Neural cell (in vitro differentiated cells): ENCODE data around the gene TLL2. TPM values are rescaled to one million over a fixed set of nuclear protein-coding genes. Genes with fewer than 3 reads are reported as not detected.

ENCODE experiments used
- H2AFZ ChIP-seq: fragments of 200-600, 300-800 bp; sonication (generic), shearing (Covaris generic); 2 replicates; pipeline ENCODE4 v1.6.0; 2014; ENCODE audit warnings: low read depth, mild to moderate bottlenecking, antibody characterized with exemption, low read length, moderate library complexity
- H3F3A ChIP-seq: fragments of 200-600 bp; shearing (Covaris generic); 2 replicates; pipeline ENCODE4 v1.6.1; 2016; ENCODE audit warnings: mild to moderate bottlenecking, moderate library complexity, mixed read lengths, antibody characterized with exemption, low read length; ENCODE audit not compliant: insufficient read depth, poor library complexity, severe bottlenecking
- H3K27ac ChIP-seq: fragments of 200-600, 300-800 bp; sonication (generic), shearing (Covaris generic); 2 replicates; pipeline ENCODE4 v1.5.1; 2014; ENCODE audit warnings: mild to moderate bottlenecking, low read length, moderate library complexity
- H3K27me3 ChIP-seq: fragments of 300-800, 200-600 bp; sonication (generic), shearing (Covaris generic); 2 replicates; pipeline ENCODE4 v1.6.0; 2014; ENCODE audit warnings: mild to moderate bottlenecking, low read depth, low read length, moderate library complexity; ENCODE audit not compliant: insufficient read depth
- H3K36me3 ChIP-seq: fragments of 300-800, 200-600 bp; sonication (generic), shearing (Covaris generic); 2 replicates; pipeline ENCODE4 v1.5.1; 2014; ENCODE audit warnings: mild to moderate bottlenecking, antibody characterized with exemption, low read length, moderate library complexity; ENCODE audit not compliant: insufficient read depth
- H3K4me2 ChIP-seq: fragments of 300-800, 200-600 bp; sonication (generic), shearing (Covaris generic); 2 replicates; pipeline ENCODE4 v1.6.0; 2014; ENCODE audit warnings: mild to moderate bottlenecking, low read length
- H3K4me3 ChIP-seq: fragments of 300-800, 200-600 bp; sonication (generic), shearing (Covaris generic); 2 replicates; pipeline ENCODE4 v1.5.1; 2014; ENCODE audit warnings: mild to moderate bottlenecking, low read length, moderate library complexity
- H3K79me2 ChIP-seq: fragments of 200-600 bp; shearing (Covaris generic); replicated peaks from 2 replicates; pipeline ENCODE4 v1.6.0; 2014; ENCODE audit warnings: mild to moderate bottlenecking, low read length, moderate library complexity; ENCODE audit not compliant: insufficient read depth
- H3K9ac ChIP-seq: fragments of 300-800, 200-600 bp; sonication (generic), shearing (Covaris generic); 2 replicates; pipeline ENCODE4 v1.6.1; 2016; ENCODE audit warnings: mild to moderate bottlenecking, low read length, mixed read lengths
- H3K9me2 ChIP-seq: fragments of 200-600 bp; shearing (Covaris generic); 2 replicates; pipeline ENCODE4 v1.6.1; 2016; ENCODE audit warnings: mild to moderate bottlenecking, low read length, mixed read lengths; ENCODE audit not compliant: insufficient read depth
- H3K9me3 ChIP-seq: fragments of 200-600, 300-800 bp; sonication (generic), shearing (Covaris generic); 2 replicates; pipeline ENCODE4 v1.6.1; 2016; ENCODE audit warnings: mild to moderate bottlenecking, mixed run types, low read length, moderate library complexity, mixed read lengths
- H4K20me1 ChIP-seq: fragments of 200-600 bp; shearing (Covaris generic); 2 replicates; pipeline ENCODE4 v1.6.1; 2016; ENCODE audit warnings: mild to moderate bottlenecking, mixed run types; ENCODE audit not compliant: insufficient read depth
- EP300 ChIP-seq: fragments of 450-650 bp; conservative IDR thresholded peaks from 2 replicates; pipeline ENCODE4 v1.6.1; 2014; ENCODE audit warnings: antibody characterized with exemption, mild to moderate bottlenecking, moderate library complexity; ENCODE audit not compliant: poor library complexity, severe bottlenecking
- EZH2 ChIP-seq: fragments of 200-600, 300-800 bp; shearing (Covaris generic), sonication (generic); IDR thresholded peaks from 2 replicates; pipeline ENCODE4 v1.6.1; 2014; ENCODE audit warnings: antibody characterized with exemption, low read length, borderline replicate concordance, mild to moderate bottlenecking; ENCODE audit not compliant: insufficient read depth, poor library complexity, severe bottlenecking
- MXI1 ChIP-seq: fragments of 450-650 bp; conservative IDR thresholded peaks from 2 replicates; pipeline ENCODE4 v1.6.1; 2014; ENCODE audit warnings: antibody characterized with exemption, mild to moderate bottlenecking; ENCODE audit not compliant: poor library complexity, severe bottlenecking
- POLR2AphosphoS5 ChIP-seq: IDR thresholded peaks from 2 replicates; pipeline ENCODE4 v1.6.1; 2012
- RAD21 ChIP-seq: fragments of 450-650 bp; conservative IDR thresholded peaks from 2 replicates; pipeline ENCODE4 v1.6.1; 2014; ENCODE audit warnings: antibody characterized with exemption, mild to moderate bottlenecking, moderate library complexity
- SMC3 ChIP-seq: fragments of 450-650 bp; conservative IDR thresholded peaks from 2 replicates; pipeline ENCODE4 v1.6.1; 2014; ENCODE audit warnings: antibody characterized with exemption, mild to moderate bottlenecking, moderate library complexity; ENCODE audit not compliant: poor library complexity
- TAF1 ChIP-seq: IDR thresholded peaks from 2 replicates; pipeline ENCODE4 v1.6.1; 2012; ENCODE audit warnings: low read depth
- polyA plus RNA-seq: library from polyadenylated mRNA; depleted of rRNA; stranded (reverse); fragments of >200 nt; gene quantifications from 2 replicates; pipeline ENCODE4 v1.2.3, GENCODE V29; 2014
- TF ChIP-seq, protein P1 (sequence below): fragments of 450-650 bp; IDR thresholded peaks from 2 replicates; pipeline ENCODE4 v1.5.1; 2014; ENCODE audit warnings: antibody characterized with exemption, mild to moderate bottlenecking, moderate library complexity; ENCODE audit not compliant: poor library complexity, severe bottlenecking
- TF ChIP-seq, protein P2 (sequence below): IDR thresholded peaks from 2 replicates; pipeline ENCODE4 v1.6.1; 2012; ENCODE audit warnings: borderline replicate concordance

TLL2 gene
- polyA plus RNA-seq, 1 donor from 2014 or later, result 0.11 TPM

DNA sequence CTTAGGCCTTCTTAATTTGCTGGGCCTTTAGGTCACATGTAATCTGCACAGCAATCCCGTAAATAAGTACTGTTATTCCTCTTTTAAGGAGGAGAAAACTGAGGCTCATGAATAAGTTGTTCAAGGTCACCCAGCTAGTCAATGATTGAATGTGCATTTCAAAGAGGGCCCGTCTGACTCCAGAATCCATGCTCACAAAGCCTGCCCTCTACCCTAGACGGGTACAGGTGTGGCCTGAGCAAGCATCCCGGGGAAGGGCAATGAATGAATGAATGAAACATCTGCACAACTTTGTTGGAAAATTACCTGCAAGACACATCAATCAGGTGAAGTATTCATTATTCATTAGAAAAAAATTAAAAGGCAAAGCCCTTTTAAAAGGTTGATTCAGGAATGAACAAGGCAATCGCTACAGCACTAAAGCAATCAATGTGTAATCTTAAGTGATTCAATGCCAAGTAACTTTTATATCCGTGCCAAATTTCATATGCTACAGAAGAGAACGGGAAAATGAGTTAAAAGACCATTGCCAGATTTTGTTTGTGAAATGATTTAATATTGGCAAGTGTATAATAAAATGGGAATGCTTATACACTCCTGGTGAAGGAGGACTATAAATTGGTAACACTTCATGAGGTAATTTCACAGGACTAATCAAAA is 61.1 kb downstream of the TLL2 start:
- no peak overlapping the region for H3K4me3 ChIP-seq
- no peak overlapping the region for H2AFZ ChIP-seq
- H3K4me2 ChIP-seq, result no peak overlapping the region
- peaks cover 2% of the 10 kb centered on the region for H3K27me3 ChIP-seq
- H3K9me2 ChIP-seq, result no peaks in the 10 kb centered on the region
- TF ChIP-seq SMC3, result no peak
- TF ChIP-seq POLR2AphosphoS5, result no peak
- TF ChIP-seq EP300, result no peak
- TF ChIP-seq, protein P1, sequence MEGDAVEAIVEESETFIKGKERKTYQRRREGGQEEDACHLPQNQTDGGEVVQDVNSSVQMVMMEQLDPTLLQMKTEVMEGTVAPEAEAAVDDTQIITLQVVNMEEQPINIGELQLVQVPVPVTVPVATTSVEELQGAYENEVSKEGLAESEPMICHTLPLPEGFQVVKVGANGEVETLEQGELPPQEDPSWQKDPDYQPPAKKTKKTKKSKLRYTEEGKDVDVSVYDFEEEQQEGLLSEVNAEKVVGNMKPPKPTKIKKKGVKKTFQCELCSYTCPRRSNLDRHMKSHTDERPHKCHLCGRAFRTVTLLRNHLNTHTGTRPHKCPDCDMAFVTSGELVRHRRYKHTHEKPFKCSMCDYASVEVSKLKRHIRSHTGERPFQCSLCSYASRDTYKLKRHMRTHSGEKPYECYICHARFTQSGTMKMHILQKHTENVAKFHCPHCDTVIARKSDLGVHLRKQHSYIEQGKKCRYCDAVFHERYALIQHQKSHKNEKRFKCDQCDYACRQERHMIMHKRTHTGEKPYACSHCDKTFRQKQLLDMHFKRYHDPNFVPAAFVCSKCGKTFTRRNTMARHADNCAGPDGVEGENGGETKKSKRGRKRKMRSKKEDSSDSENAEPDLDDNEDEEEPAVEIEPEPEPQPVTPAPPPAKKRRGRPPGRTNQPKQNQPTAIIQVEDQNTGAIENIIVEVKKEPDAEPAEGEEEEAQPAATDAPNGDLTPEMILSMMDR, result no peak
- TF ChIP-seq, protein P2, sequence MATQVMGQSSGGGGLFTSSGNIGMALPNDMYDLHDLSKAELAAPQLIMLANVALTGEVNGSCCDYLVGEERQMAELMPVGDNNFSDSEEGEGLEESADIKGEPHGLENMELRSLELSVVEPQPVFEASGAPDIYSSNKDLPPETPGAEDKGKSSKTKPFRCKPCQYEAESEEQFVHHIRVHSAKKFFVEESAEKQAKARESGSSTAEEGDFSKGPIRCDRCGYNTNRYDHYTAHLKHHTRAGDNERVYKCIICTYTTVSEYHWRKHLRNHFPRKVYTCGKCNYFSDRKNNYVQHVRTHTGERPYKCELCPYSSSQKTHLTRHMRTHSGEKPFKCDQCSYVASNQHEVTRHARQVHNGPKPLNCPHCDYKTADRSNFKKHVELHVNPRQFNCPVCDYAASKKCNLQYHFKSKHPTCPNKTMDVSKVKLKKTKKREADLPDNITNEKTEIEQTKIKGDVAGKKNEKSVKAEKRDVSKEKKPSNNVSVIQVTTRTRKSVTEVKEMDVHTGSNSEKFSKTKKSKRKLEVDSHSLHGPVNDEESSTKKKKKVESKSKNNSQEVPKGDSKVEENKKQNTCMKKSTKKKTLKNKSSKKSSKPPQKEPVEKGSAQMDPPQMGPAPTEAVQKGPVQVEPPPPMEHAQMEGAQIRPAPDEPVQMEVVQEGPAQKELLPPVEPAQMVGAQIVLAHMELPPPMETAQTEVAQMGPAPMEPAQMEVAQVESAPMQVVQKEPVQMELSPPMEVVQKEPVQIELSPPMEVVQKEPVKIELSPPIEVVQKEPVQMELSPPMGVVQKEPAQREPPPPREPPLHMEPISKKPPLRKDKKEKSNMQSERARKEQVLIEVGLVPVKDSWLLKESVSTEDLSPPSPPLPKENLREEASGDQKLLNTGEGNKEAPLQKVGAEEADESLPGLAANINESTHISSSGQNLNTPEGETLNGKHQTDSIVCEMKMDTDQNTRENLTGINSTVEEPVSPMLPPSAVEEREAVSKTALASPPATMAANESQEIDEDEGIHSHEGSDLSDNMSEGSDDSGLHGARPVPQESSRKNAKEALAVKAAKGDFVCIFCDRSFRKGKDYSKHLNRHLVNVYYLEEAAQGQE, result no peak
- no peak for TF ChIP-seq MXI1
- TF ChIP-seq RAD21, result no peak
- TF ChIP-seq EZH2, result no peak
- TF ChIP-seq TAF1, result no peak
- no peaks in the 10 kb centered on the region for H3K9me3 ChIP-seq
- no peaks in the 10 kb centered on the region for H4K20me1 ChIP-seq
- H3K36me3 ChIP-seq, result no peaks in the 10 kb centered on the region
- no peak overlapping the region for H3K9ac ChIP-seq
- no peaks in the 10 kb centered on the region for H3F3A ChIP-seq
- no peaks in the 10 kb centered on the region for H3K79me2 ChIP-seq
- no peak overlapping the region for H3K27ac ChIP-seq

DNA sequence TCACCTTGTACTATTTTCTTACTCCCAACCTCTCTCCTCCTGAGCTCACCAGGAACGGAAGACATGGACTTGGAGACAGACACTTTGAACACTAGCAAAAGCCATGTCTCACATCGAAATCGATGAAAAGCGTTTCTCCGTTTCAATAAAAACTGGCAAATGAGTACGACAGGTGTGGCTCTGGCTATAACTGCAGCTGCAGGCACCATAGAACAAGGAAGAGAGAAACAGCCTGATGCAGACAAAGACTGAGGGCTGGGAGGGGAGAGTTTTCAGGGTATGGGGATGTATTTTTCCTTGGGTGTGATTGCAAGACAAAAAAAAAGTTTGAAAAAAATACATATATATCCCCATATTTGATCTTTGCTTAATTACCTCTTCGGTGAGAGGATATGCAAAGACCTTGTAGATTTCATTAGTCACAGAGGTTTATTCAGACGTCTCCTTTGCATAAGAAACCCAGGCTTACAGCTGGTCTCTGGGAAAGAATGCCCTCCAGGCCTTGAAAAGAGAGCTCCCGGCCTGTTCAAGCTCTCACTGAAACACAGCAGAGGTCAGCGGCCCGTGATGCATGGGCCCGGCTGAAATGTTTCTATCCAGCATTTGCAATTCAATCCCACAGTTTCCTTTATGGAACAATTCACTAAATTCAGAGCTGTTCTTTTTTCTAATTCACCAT is 63.1 kb downstream of the TLL2 start:
- H2AFZ ChIP-seq, result no peak overlapping the region

More for the DNA sequence above, 63.1 kb downstream of the TLL2 start:
- no peak for TF ChIP-seq POLR2AphosphoS5
- TF ChIP-seq RAD21, result no peak
- no peak for TF ChIP-seq SMC3
- no peak for TF ChIP-seq EZH2
- TF ChIP-seq MXI1, result no peak
- TF ChIP-seq TAF1, result no peak
- TF ChIP-seq EP300, result no peak
- TF ChIP-seq, protein P2, result no peak
- TF ChIP-seq, protein P1, result no peak
- Histone ChIP-seq H3K9me2 (no peaks in the 10 kb centered on the region), H4K20me1 (no peaks in the 10 kb centered on the region), H3K4me3 (no peak overlapping the region), H3K9ac (no peak overlapping the region), H3K79me2 (no peaks in the 10 kb centered on the region), H3K36me3 (no peaks in the 10 kb centered on the region), H3K27me3 (peaks cover 2% of the 10 kb centered on the region), H3F3A (no peaks in the 10 kb centered on the region), H3K9me3 (no peaks in the 10 kb centered on the region), H3K4me2 (no peak overlapping the region), H3K27ac (no peak overlapping the region)
